Ramos (cell line): ENCODE results near the gene ECE2.
"Not testable (repeated sequence)": the region's sequence is repeated elsewhere in the genome, so short reads cannot be mapped to it uniquely, and the experiment has no call there.

ENCODE experiments used
- in situ Hi-C: fragments of 300-500 bp; cut with MboI; formaldehyde crosslinking; loops from one replicate; pipeline ENCODE4 v1.14.3; 2022; ENCODE audit warnings: low sequenced_read_pairs; ENCODE audit not compliant: unreplicated experiment

The ECE2 gene

DNA sequence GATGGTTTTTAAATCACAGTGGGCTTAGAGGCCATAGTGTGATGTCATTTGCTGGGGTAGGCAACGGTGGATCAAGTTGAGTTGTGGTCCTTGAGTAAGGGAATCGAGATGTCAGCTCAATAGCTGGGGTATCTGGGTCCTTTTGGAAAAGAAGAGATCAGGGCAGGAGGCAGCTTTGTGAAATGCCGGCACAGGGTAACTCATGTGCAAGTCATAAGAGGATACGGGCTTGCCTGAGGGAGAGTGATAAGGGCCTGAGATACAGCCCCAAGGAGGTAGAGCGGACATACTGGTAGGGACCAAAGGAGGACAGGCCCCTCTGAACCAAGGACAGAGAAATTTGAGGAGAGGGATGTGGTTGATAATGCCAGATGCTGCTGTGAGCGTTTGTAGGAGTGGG lies 57.4 kb downstream of the ECE2 start:
- in situ Hi-C loops, result no loop called here

DNA sequence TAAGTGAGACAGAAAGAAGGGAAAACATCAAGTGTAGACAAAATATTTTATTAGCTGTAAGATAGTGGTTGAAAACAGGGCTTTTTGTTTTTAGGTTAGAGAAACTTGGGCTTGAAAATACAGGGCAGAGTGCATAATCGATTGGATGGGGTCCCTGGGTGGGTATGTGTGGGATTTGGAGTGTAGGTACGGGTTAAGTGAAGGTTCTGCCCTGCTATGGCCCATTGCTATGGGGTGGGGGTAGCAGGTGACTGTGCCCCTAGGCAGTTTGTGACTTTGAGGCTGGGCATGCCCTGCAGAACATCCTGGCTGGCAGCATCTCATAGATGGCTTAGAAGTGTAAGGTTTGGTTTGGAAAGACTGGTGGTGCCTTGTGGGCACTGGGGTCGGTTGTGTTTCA lies 57.9 kb downstream of the ECE2 start:
- in situ Hi-C loops, result no loop called here

DNA sequence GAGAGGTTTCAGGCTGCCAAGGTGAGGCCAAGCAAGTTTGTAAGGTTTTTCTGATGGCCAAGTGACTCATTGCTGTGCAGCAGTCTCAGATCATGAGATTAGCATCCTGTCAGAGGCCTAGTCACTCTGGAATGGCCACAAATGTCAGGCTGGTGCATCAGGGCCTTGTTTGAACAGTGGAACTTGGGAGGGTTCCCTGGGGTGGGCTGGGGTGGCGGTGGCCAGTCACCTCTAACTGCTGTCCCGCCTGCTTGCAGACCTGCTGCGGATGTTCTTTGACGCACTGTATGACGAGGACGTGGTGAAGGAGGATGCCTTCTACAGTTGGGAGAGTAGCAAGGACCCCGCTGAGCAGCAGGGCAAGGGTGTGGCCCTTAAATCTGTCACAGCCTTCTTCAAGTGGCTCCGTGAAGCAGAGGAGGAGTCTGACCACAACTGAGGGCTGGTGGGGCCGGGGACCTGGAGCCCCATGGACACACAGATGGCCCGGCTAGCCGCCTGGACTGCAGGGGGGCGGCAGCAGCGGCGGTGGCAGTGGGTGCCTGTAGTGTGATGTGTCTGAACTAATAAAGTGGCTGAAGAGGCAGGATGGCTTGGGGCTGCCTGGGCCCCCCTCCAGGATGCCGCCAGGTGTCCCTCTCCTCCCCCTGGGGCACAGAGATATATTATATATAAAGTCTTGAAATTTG lies 58.8 kb downstream of the ECE2 start:
- in situ Hi-C loops, result no loop called here

DNA sequence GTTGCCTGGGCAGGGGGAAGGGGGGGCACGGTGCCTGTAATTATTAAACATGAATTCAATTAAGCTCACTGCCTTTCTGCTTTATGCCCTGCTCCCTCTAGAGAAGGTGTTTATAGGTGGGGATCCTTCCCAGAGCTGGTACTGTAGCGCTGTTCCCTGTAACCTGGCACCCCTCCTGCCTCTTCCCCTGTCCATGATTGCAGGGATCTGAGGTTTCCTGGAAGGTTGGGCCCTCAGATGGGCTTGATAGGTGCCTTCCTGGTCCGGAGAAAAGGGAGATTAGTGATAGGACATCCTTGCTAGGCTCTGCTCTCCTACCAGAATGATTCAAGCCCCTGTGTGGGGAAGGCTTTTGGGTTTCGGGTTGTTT lies 59.5 kb downstream of the ECE2 start:
- in situ Hi-C loops, result no loop called here

DNA sequence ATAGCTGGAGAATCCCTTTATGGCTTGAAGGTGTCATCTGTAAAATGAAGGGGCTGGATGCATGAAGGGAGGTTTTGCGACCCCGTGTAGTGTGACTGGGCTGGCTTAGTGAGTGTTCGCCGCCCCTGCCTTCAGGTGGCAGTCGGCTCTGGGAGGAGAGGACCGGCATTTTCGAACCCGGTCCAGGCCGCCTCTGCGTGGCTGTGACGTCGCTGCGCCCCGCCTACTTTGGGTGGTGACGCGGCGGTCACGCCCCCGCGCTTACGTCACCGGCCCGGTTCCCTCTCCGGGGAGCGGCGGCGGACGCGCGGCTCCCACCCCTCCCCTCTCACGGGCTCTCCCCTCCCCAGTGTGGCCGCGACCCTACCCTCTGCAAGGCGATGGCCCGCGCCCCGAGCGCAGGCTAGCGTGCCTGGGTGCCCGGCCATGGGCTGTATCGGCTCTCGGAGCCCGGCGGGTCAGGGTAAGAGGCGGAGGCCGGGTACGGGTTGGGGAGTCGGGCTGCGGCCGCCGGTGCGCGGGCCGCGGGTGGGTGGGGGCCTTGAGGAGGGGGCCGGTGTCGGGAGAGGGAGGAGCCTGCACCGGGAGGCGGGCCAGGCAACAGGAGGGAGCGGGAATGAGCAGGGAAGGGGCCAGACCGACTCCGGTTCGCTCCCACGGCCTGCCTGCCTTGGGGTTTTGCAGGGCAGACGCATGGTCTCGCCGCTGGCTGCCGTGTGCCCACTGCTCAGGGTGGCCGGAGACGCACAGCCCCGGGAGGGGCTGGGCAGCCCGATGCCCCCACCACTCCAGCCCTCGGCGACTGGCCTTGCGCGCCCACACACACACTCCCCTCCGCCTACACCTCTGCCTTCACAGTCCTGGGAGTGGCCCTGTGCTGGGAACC lies 60.1 kb downstream of the ECE2 start:
- in situ Hi-C loops, result no loop called here

DNA sequence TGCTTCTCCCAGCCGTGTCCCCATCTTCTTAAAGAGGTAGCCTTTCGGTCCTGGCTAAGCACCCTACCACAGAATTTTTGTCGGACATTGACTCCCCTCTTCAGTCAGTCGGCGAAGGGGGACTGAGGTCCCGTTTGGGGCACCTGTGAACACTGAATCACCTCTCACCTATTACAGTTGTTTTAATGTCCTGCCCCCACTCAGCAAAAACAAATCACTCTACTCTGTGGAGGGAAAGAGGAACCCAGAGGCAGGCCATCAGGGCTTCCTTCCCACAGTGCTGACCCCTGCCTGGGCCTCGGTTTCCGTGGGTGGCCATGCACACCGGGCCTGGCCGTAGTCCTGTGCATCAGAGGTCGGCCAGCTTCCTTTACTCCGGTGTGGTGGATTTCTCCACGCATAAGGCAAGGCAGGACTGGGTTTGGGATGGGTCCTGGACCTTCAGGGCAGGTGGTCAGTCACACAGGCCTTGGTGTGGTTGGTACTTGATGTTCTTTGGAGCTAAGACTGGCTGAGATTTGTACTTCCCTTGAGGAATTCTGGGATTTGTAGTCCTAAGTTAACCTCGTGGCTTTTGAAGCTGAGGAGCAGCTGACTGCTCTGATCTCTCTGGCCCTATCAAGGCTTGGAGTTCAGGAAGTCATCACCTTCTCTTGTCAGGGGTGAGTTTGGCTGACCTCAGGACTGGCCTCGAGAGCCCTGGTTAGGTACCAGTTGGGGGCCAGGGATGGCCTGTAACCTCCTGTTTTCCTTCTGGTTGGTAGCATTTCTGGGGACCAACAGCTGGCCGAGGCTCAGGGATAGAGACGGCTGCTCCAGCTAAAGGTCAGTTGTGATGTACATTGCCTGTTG lies 61.0 kb downstream of the ECE2 start:
- in situ Hi-C loops, result no loop called here

DNA sequence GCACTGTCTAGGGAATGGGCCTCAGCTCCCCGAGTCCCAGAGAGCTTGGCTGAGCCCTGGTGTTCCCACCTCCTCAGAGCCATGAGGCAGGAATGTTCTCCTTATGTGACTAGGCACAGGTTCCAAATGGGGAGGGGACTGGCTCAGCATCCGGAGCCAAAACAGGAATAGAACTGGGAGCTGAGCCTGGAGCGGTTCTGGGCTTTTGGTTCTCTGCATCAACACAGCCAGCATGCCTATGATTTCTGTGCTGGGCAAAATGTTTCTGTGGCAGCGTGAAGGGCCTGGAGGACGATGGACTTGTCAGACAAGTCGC lies 61.5 kb downstream of the ECE2 start, which contains the start of gene FAM131A:
TSS of gene FAM131A (plus strand) at position 202 of the 316 bp plus-strand sequence. CDS start at position 233, 31 bp downstream.
- in situ Hi-C loops, result no loop called here

DNA sequence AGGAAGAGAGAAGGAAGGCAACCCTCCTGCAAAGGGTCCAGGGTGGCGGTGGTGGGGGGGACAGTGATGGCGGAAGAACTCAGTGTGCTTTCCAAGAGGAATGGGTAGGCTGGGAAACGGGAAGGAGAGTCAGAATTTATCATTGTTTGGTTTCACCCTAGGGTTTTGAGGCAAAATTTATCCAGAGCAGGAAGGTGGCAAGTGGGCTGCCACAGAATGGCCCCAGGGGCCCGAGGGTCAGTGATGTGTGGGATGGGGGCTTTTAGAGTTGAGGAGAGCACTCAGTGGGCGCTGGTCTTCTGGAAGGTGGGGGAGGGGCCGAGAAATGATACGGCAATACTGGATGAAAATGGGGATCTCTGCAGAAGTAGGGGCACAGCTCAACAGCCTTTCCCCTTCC lies 62.2 kb downstream of the ECE2 start:
- in situ Hi-C loops, result no loop called here

DNA sequence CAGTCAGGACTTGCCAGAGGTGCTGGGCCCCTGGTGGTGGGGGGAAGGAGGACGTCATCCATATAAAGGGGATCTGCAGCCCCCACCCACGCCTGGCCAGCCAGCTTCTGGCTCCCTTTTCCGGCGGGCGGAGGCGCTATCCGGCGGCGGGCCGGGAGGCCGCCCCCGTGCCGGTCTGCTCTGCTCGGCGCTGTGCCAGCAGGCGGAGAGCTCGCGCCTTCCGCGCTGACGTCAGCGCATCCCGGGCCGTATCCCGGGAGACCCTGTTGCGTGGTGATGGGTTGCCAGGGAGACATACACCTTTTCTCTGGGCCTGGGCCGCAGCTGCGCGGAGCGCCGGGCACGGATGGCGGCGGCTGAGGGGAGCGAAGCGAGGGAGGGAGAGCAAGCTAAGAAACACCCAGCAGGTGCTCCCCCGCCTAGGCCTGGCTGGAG lies 62.7 kb downstream of the ECE2 start:
- in situ Hi-C loops, result no loop called here

DNA sequence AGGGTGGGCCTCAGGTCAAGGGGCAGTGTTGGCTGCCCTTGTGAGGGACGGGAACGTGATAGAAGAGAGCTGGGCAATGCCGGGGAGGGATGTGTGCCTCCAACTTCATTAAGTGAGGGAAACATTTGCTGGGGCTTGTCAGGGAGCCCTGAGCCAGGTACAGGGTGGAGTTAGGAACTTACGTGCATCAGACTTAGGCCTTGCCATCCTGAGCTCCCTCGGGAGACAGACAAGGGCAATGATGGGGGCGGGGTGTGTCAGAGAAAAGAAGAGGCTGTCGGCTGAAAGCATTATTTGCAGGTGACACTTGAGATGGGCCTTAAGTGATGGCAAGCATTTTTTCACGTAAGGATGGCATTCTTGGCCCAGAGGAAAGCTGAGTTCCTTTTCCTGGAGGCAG lies 63.2 kb downstream of the ECE2 start:
- in situ Hi-C loops, result no loop called here

DNA sequence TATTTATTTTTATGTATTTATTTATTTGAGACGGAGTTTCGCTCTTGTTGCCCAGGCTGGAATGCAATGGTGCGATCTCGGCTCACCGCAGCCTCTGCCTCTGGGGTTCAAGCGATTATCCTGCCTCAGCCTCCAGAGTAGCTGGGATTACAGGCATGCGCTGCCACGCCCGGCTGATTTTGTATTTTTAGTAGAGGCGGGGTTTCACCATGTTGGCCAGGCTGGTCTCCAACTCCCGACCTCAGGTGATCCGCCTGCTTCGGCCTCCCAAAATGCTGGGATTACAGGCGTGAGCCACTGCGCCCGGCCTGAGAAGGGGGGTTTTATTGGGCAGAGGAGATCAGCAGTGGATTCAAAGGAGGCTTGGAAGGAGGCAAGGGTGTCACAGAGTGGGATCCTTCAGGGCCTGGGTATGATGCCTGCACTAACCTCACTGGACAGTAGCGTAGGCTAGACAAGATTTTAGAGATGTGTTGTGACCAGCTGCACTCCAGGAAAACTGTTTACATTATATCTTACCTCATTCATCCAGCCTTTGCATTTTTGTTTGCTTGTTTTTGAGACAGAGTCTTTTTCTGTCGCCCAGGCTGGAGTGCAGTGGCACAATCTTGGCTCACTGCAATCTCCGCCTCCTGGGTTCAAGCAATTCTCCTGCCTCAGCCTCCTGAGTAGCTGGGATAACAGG lies 63.8 kb downstream of the ECE2 start:
- in situ Hi-C loops, result not testable (repeated sequence)

DNA sequence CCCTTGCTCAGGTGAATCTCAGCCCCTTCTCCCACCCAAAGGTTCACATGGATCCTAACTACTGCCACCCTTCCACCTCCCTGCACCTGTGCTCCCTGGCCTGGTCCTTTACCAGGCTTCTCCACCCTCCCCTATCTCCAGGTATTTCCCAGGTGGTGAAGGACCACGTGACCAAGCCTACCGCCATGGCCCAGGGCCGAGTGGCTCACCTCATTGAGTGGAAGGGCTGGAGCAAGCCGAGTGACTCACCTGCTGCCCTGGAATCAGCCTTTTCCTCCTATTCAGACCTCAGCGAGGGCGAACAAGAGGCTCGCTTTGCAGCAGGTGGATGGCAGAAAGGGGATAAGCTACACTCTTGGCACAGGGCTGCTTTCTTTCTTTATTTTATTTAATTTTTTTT lies 66.1 kb downstream of the ECE2 start:
- in situ Hi-C loops, result no loop called here
